DOHH2 (cell line): ENCODE data around the gene PRSS53.

Experiments
- EZH2phosphoT487 ChIP-seq: fragments of 200-600 bp; sonication (generic); IDR thresholded peaks from 2 replicates; pipeline ENCODE4 v1.6.1; 2017; ENCODE audit warnings: borderline replicate concordance, mild to moderate bottlenecking, antibody characterized with exemption, low read length, moderate library complexity, mixed read lengths
- TF ChIP-seq, protein P1 (sequence below): fragments of 200-600 bp; sonication (generic); IDR thresholded peaks from one replicate; pipeline ENCODE4 v1.5.1; 2014; ENCODE audit warnings: antibody characterized with exemption, mild to moderate bottlenecking, low read depth, low read length; ENCODE audit not compliant: poor library complexity, severe bottlenecking

DNA sequence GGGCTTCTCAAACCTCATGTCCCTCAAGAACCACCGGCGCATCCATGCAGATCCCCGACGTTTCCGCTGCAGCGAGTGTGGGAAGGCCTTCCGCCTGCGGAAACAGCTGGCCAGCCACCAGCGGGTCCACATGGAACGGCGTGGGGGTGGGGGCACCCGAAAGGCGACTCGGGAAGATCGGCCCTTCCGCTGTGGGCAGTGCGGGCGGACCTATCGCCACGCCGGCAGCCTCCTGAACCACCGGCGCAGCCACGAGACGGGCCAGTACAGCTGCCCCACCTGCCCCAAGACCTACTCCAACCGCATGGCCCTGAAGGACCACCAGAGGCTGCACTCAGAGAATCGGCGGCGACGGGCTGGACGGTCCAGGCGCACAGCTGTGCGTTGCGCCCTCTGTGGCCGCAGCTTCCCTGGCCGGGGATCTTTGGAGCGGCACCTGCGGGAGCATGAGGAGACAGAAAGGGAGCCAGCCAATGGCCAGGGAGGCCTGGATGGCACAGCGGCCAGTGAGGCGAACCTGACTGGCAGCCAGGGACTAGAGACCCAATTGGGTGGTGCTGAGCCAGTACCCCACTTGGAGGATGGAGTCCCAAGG is 8.6 kb downstream of the PRSS53 start:
- TF ChIP-seq, protein P1, sequence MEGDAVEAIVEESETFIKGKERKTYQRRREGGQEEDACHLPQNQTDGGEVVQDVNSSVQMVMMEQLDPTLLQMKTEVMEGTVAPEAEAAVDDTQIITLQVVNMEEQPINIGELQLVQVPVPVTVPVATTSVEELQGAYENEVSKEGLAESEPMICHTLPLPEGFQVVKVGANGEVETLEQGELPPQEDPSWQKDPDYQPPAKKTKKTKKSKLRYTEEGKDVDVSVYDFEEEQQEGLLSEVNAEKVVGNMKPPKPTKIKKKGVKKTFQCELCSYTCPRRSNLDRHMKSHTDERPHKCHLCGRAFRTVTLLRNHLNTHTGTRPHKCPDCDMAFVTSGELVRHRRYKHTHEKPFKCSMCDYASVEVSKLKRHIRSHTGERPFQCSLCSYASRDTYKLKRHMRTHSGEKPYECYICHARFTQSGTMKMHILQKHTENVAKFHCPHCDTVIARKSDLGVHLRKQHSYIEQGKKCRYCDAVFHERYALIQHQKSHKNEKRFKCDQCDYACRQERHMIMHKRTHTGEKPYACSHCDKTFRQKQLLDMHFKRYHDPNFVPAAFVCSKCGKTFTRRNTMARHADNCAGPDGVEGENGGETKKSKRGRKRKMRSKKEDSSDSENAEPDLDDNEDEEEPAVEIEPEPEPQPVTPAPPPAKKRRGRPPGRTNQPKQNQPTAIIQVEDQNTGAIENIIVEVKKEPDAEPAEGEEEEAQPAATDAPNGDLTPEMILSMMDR, result no peak
- TF ChIP-seq EZH2phosphoT487, result no peak
